NCI-H748 (cell line): ENCODE measurements around the gene SLC44A4.
"Not testable (repeated sequence)": the region's sequence is repeated elsewhere in the genome, so short reads cannot be mapped to it uniquely, and the experiment has no call there.

Experiments
- DNase-seq: peaks from one replicate; lab custom pipeline; 2025; ENCODE audit not compliant: unreplicated experiment; lab: John Stamatoyannopoulos, UW

SLC44A4 gene

GRCh38 chr6:31880616-31881015 is 1.8 kb upstream of the SLC44A4 start:
- DNase-seq: no peak

DNA sequence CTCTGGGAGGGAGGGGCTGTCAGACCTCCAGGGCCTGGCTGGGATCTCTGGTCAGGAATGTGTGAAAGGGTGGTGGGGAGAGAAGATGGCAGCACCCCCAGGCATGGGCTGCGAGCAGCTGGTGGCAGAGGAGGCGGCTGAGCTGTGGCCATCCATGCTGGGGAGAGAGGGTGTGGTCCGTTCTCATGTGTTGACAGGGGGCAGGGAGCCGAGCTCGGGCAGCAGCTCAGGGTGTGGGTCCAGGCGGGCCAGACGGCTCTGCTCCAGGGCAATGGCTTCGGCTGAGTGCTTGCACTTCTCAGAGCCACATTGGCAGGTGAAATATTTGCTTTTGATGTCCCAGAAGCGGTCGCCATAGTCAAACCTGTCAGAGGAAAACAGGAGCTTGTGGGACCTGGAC is 1.1 kb upstream of the SLC44A4 start:
- no peak for DNase-seq

- DNase-seq: no peak
Observed at GRCh38 chr6:31879143-31879542, 346 bp upstream of the SLC44A4 start.

GRCh38 chr6:31878222-31878621 is 575 bp downstream of the SLC44A4 start:
- DNase-seq: no peak

GRCh38 chr6:31877651-31878161 is 1.1 kb downstream of the SLC44A4 start:
- no peak for DNase-seq

GRCh38 chr6:31877125-31877650 is 1.6 kb downstream of the SLC44A4 start:
- DNase-seq: no peak

DNA sequence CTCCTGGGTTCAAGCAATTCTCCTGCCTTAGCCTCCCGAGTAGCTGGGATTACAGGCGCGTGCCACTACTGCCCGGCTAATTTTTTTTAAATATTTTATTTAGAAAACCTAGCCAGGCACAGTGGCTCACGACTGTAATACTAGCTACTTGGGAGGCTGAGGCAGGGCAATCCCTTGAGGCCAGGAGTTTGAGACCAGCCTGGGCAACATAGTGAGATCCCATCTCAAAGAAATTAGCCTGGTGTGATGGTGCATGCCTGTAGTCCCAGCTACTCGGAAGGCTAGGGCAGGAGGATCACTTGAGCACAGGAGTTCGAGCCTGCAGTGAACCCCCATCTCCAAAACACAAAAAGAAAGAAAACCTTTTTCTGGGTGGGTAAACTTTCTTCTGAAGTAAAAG is 2.4 kb downstream of the SLC44A4 start:
- DNase-seq: no peak

DNA sequence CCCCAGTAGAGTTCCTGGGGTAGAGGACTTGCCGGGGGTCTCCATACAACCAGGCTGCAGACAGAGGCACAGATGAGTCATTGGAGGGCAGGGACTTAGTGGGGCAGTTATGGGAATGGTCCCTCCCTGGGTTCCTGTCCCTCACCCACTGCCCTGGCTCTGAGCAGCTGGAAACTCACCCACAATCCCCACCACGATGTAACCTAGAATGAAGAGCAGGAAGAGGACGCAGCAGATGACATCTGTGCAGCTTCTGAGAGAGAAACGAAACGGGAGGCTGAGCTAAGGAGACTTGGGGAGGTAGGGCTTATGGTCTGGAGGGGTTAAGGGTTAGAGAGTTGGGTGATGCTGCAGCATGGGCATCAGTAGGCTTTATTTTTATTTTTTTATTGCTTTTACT is 2.9 kb downstream of the SLC44A4 start:
- no peak for DNase-seq

DNA sequence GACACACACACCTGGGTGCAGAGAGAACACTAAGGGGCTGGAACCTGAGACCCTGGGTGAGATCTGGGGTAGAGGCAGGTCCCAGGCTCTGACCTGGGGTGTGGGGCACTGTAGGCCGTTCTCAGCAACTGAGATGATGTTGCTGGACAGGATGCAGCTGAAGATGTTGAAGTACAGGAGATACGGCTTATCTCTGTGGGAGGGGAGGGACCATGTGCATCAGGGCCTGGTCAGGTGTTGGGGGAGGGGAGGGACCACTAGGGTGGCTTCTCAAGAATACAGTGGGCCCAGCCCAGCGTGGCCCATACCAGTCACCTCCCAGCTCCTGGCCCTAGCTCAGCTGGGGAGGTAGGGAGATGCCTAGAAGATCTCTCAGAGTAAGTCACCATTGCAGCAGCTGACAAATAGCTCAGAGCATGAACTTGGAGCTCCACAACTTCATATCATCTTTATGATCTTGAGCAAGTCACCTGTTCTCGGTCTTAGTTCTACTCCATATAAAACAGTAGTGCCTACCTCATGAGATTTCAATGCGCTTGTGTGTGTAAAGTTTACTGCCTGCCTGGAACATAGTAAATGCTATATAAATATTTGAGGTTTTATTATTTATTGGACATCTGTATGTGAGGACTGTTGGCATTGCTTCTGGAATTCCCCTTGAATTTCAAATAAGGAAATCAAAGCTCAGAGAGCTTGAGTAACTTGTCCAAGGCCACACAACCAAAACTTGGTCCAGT is 3.8 kb downstream of the SLC44A4 start:
- no peak for DNase-seq

- DNase-seq: no peak
Observed at GRCh38 chr6:31874084-31874670, 4.6 kb downstream of the SLC44A4 start.

DNA sequence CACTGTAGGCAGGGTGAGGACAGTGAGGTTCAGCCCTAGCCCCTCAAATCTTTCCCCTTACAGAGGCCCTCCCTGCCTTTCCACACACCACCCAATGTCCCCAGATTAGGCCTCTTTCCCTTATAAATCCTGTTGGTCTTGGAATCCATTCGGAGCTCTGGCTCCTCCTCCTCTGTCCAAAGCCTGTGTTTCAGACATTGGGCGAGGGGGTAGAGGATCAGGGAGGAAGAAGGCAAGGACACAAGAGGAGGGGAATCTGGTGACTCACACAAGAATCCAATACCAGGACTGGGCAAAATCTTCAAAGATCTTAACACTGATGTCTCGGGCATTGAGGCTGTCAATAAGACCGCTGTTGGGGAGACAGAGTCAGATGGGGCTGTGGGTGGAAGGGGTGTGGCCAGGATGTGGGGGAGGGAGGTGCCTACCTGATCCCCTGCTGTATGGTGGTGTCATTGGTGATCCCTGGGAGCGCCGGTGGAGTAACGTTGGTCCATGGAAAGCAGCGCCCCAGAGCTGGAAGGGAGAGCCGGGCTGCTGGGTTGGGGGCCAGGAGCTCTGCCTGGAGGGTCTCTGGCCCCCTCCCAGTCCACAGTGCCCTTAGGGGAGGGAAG is 7.6 kb downstream of the SLC44A4 start:
- no peak for DNase-seq

GRCh38 chr6:31870385-31870921 is 8.3 kb downstream of the SLC44A4 start:
- DNase-seq: no peak

DNA sequence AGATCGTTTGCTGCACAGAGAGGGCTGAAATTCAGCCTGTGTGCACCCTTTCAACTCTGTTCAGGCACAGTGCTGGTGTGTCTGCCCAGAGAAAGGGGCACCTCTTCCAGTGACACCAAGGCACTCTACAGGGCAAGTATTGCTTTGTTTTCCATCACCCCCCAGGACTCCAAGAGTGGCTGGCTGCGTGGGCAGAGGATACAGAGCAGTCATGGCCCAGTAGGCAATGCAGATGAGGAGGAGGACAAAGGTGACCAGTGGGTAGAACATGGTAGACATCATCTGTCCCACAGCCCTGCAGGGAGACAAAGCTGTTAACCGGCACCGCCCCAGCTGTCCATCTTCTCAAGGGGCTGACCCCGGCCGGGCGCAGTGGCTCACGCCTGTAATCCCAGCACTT is 9.5 kb downstream of the SLC44A4 start:
- DNase-seq: no peak

GRCh38 chr6:31868658-31868971 is 10.2 kb downstream of the SLC44A4 start:
- not testable (repeated sequence) for DNase-seq

DNA sequence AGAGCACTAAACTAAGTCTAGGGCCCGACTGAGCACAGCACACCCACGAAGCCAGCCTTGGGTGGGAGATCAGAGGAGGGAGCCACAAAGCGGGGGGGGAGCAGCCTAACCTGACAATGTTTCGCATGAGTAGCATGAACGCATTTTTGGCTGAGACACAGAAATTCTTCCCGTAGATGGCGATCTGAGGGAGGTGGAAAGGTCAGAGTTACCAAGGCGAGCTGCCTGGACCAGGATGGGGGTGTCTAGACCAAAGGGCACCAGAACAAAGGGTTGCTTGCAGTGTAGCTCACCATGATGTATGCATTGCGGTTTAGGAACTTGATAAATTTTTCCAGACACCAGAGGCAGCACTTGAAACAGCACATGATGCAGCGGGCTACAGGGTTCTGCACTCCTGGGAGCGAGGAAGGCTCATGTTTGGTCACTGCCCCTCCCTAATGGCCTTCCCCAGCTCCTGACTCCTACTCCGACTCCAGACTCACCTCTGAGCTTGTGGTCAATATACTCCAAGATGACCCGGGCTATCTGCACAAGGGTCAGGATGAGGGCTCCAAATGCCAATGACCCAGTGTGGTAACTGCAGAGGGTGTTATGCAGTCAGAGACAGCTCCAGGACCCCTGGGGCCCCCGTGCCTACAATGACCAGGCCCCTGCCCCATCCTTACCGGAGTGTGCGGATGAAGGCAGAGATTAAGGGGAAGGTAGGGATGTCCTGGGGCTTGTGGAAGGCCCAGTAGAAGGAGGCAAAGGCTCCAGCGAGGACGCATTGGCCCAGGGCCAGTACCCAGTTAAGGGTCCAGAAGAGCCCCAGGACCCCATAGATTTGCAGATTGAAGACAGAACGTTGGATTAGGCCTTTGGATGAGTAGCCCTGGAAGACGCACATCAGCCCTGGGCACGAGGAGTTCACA is 13.3 kb downstream of the SLC44A4 start:
- no peak for DNase-seq

- no peak for DNase-seq
Observed at GRCh38 chr6:31864818-31865204, 14.0 kb downstream of the SLC44A4 start.

GRCh38 chr6:31864123-31864562 is 14.7 kb downstream of the SLC44A4 start:
- DNase-seq: not testable (repeated sequence)

DNA sequence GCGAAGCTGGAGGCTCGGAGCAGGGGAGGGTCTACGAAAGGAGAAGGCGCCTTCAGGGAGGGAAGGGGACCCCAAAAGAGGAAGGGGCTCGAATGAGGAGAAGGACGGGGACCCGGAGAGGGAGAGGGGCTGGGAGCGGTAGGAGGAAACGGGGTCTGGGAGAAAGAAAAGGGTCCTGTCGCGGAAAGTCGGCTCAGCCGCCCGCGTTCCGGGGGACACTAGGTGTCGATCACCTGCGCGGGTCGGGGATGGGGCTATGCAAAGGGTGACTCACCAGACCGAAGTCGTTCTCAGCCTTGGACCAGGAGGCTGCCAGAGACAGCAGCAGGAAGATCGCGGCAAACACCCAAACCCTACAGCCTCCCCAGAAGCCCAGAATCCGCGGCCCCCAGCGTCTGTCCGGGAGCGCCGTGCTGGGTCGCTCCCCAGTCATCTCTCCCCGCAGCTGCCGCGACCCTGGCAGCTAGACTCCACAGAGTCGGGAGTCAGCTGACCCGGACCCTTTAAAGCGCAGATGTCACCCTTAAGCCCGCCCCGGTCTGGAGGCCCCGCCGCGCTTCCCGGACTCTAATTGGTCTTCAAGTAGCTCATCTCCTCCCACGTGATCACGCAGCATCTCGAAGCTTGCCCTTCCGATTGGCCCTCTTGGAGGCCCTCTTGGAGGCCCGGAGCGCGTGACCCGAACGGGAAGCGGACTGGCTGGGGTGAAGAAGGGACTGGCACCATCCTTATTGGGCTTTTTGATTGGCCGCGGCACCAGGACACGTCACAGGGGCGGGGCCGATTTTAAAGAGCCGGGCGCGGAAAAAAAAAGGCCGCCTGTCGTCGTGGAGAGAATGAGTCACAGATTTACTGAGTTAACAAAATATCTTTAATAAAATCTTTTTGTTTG is 16.2 kb downstream of the SLC44A4 start, which contains the start of gene NEU1:
NEU1 (minus strand) TSS at position 478 of the 892 bp plus-strand sequence; CDS start at position 433, 45 bp downstream.
- peak; percentile 100 for DNase-seq

GRCh38 chr6:31861919-31862343 is 16.9 kb downstream of the SLC44A4 start:
- peak; percentile 36 for DNase-seq

DNA sequence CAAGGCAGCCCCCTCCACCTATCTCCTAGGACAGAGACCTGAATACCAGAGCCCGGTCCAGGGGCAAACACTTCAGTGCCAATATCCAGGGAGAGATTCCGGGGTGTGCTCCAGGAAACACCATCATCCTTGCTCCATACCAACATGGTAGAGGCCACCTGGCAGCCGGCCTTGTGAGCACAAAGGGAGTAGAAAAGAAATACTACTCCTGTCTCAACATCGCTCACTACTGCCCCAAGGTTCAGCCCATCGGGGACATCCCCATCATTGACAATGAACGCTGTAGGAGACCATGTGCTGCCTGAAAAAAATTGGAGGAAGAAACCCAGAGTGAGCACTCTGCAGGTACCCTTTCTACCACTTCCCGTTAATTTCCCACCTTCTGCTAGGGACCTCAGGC is 17.6 kb downstream of the SLC44A4 start:
- no peak for DNase-seq
